ENCODE measurements around the gene TMEM63C. TPM values are rescaled to one million over a fixed set of nuclear protein-coding genes. Genes with fewer than 3 reads are reported as not detected.
A peak's percentile ranks its signal among the peaks of the same experiment; 100 is the strongest.

Gene TMEM63C
- total RNA-seq, 1 donor from 2014 or later: 1.5 TPM

- Mint-ChIP-seq H3K4me1 (peaks cover 20% of the 10 kb centered on the region), H3K27ac (no peak overlapping the region), H3K4me3 (peak overlapping the region; percentile 80), H3K27me3 (peaks cover 8% of the 10 kb centered on the region), H3K36me3 (ENCODE audit: low read depth) (no peaks in the 10 kb centered on the region), H3K9me3 (no peaks in the 10 kb centered on the region)
- TF ChIP-seq CTCF (IDR thresholded peaks at IDR 0.05): no peak
- CTCF ChIA-PET: no interaction called here
- intact Hi-C loops (cut with micrococcal nuclease): loop anchor here (1.0 to 5.0 kb wide), 3 partner anchors 83 to 369 kb away; partner anchors contain the start of genes ANGEL1, CIPC, SAMD15 and TMED8
- ATAC-seq (ENCODE audit: low read depth) (no peak), DNase-seq (no peak)
- POLR2A ChIA-PET: no interaction called here
These were observed 634 bp upstream of the TMEM63C start for GRCh38 chr14:77180726-77181602.

- Mint-ChIP-seq H3K27me3 (peaks cover 10% of the 10 kb centered on the region), H3K36me3 (ENCODE audit: low read depth) (no peaks in the 10 kb centered on the region), H3K27ac (no peak overlapping the region), H3K4me3 (no peak overlapping the region), H3K4me1 (peaks cover 20% of the 10 kb centered on the region), H3K9me3 (no peaks in the 10 kb centered on the region)
- DNase-seq (no peak), ATAC-seq (ENCODE audit: low read depth) (no peak)
- intact Hi-C loops (cut with micrococcal nuclease): loop anchor here (5.0 kb wide), 1 partner anchor 193 kb away; the partner anchor contains the start of genes SAMD15 and TMED8
- CTCF ChIA-PET: no interaction called here
- no peak for TF ChIP-seq CTCF (IDR thresholded peaks at IDR 0.05)
- POLR2A ChIA-PET: no interaction called here
These were observed 2.3 kb downstream of the TMEM63C start for GRCh38 chr14:77183896-77184295.

GRCh38 chr14:77184396-77185092 lies 2.9 kb downstream of the TMEM63C start:
- CTCF ChIA-PET: no interaction called here
- ATAC-seq (ENCODE audit: low read depth): no peak
- POLR2A ChIA-PET: no interaction called here
- no peak for TF ChIP-seq CTCF (IDR thresholded peaks at IDR 0.05)
- no peak for DNase-seq
- Mint-ChIP-seq H3K4me3 (no peak overlapping the region), H3K9me3 (no peaks in the 10 kb centered on the region), H3K36me3 (ENCODE audit: low read depth) (no peaks in the 10 kb centered on the region), H3K4me1 (peaks cover 20% of the 10 kb centered on the region), H3K27ac (no peak overlapping the region), H3K27me3 (peaks cover 14% of the 10 kb centered on the region)
- intact Hi-C loops (cut with micrococcal nuclease): loop anchor here (5.0 kb wide), 1 partner anchor 193 kb away; the partner anchor contains the start of genes SAMD15 and TMED8

GRCh38 chr14:77185093-77185465 lies 3.5 kb downstream of the TMEM63C start:
- DNase-seq (no peak), ATAC-seq (ENCODE audit: low read depth) (no peak)
- intact Hi-C loops (cut with micrococcal nuclease): no loop called here
- POLR2A ChIA-PET: no interaction called here
- H3K4me3 Mint-ChIP-seq: no peak overlapping the region
- H3K9me3 Mint-ChIP-seq: no peaks in the 10 kb centered on the region
- H3K27me3 Mint-ChIP-seq: peaks cover 17% of the 10 kb centered on the region
- CTCF ChIA-PET: no interaction called here
- no peaks in the 10 kb centered on the region for H3K36me3 Mint-ChIP-seq (ENCODE audit: low read depth)
- no peak for TF ChIP-seq CTCF (IDR thresholded peaks at IDR 0.05)
- H3K4me1 Mint-ChIP-seq: peaks cover 20% of the 10 kb centered on the region
- no peak overlapping the region for H3K27ac Mint-ChIP-seq

All from activated B cell treated with CpG ODN at 0.5 μM for 24 hours (primary cell).